H1 (cell line): ENCODE results near the gene CCNK. TPM values are rescaled to one million over a fixed set of nuclear protein-coding genes. Genes with fewer than 3 reads are reported as not detected.

Experiments used
- EZH2 ChIP-seq: fragments of 200-600 bp; sonication (generic); IDR thresholded peaks from 2 replicates; pipeline ENCODE4 v1.7.1; 2012; ENCODE audit warnings: low read depth, mild to moderate bottlenecking, moderate library complexity, low read length, inconsistent platforms; ENCODE audit not compliant: severe bottlenecking
- GABPA ChIP-seq: IDR thresholded peaks from 2 replicates; pipeline ENCODE4 v1.6.1; 2011; ENCODE audit warnings: mild to moderate bottlenecking, low read length, moderate library complexity, borderline replicate concordance; ENCODE audit not compliant: insufficient read depth
- GTF2F1 ChIP-seq: IDR thresholded peaks from 2 replicates; pipeline ENCODE4 v1.6.1; 2012; ENCODE audit warnings: low read depth, low read length, improper control_type of control experiment, borderline replicate concordance
- polyA plus RNA-seq, 7 experiments: library from polyadenylated mRNA; depleted of rRNA in 3 of 7; stranded (reverse) in 5 of 7; unstranded in 2 of 7; fragments of >200 nt in 5 of 7; fragments of 200-250 nt in 2 of 7; gene quantifications; 1 replicate in 5 of 7; 2 replicates in 1 of 7; 4 replicates in 1 of 7; pipeline versions ENCODE4 v1.2.1 to v1.2.3, GENCODE V29; 2011 to 2013; ENCODE audit warnings: missing spikeins in 2 of 7, mixed read lengths in 2 of 7
- total RNA-seq: library from RNA; stranded (reverse); fragmentation: NEBNext Ultra II Directional; extraction: Animal tissue kit (Norgen Biotek cat#: 25700); gene quantifications from 2 replicates; pipeline ENCODE4 v1.2.1, GENCODE V29; 2021
- TF ChIP-seq, protein P1 (sequence below): fragments of 300-600 bp; sonication (generic); IDR thresholded peaks from 2 replicates; pipeline ENCODE4 v1.7.1; 2012; ENCODE audit warnings: low read length, moderate library complexity, mild to moderate bottlenecking, inconsistent platforms; ENCODE audit not compliant: insufficient replicate concordance
- TF ChIP-seq, protein P2 (sequence below): IDR thresholded peaks from 2 replicates; pipeline ENCODE4 v1.6.1; 2012; ENCODE audit warnings: inconsistent platforms
- TF ChIP-seq, protein P3 (sequence below): IDR thresholded peaks from 2 replicates; pipeline ENCODE4 v1.6.1; 2012; ENCODE audit warnings: inconsistent platforms

The CCNK gene
- total and polyA plus RNA-seq, 2 of the 8 experiments (the other 6 are each of a cell fraction or from before 2014, with no cell fraction given): 10.7 to 82.7 TPM

DNA sequence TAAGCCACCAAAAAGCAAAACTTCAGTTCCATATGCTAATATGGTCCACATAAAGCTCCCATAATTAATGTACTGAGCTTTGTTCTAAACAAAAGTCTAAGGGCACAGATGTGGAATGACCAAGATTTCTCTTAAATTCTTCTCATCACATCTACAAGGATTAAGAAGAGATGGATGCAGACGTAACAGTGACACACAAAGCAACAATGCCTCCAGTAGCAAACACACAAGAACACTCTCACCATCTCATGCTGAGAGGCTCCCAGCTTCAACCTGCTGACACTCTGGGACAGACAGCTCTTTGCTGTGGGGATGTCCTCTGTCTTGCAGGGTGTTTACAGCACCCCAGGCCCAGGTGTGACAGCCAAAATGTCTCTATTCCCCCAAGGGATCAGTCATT is 48.7 kb upstream of the CCNK start (continued):
- TF ChIP-seq, protein P1, sequence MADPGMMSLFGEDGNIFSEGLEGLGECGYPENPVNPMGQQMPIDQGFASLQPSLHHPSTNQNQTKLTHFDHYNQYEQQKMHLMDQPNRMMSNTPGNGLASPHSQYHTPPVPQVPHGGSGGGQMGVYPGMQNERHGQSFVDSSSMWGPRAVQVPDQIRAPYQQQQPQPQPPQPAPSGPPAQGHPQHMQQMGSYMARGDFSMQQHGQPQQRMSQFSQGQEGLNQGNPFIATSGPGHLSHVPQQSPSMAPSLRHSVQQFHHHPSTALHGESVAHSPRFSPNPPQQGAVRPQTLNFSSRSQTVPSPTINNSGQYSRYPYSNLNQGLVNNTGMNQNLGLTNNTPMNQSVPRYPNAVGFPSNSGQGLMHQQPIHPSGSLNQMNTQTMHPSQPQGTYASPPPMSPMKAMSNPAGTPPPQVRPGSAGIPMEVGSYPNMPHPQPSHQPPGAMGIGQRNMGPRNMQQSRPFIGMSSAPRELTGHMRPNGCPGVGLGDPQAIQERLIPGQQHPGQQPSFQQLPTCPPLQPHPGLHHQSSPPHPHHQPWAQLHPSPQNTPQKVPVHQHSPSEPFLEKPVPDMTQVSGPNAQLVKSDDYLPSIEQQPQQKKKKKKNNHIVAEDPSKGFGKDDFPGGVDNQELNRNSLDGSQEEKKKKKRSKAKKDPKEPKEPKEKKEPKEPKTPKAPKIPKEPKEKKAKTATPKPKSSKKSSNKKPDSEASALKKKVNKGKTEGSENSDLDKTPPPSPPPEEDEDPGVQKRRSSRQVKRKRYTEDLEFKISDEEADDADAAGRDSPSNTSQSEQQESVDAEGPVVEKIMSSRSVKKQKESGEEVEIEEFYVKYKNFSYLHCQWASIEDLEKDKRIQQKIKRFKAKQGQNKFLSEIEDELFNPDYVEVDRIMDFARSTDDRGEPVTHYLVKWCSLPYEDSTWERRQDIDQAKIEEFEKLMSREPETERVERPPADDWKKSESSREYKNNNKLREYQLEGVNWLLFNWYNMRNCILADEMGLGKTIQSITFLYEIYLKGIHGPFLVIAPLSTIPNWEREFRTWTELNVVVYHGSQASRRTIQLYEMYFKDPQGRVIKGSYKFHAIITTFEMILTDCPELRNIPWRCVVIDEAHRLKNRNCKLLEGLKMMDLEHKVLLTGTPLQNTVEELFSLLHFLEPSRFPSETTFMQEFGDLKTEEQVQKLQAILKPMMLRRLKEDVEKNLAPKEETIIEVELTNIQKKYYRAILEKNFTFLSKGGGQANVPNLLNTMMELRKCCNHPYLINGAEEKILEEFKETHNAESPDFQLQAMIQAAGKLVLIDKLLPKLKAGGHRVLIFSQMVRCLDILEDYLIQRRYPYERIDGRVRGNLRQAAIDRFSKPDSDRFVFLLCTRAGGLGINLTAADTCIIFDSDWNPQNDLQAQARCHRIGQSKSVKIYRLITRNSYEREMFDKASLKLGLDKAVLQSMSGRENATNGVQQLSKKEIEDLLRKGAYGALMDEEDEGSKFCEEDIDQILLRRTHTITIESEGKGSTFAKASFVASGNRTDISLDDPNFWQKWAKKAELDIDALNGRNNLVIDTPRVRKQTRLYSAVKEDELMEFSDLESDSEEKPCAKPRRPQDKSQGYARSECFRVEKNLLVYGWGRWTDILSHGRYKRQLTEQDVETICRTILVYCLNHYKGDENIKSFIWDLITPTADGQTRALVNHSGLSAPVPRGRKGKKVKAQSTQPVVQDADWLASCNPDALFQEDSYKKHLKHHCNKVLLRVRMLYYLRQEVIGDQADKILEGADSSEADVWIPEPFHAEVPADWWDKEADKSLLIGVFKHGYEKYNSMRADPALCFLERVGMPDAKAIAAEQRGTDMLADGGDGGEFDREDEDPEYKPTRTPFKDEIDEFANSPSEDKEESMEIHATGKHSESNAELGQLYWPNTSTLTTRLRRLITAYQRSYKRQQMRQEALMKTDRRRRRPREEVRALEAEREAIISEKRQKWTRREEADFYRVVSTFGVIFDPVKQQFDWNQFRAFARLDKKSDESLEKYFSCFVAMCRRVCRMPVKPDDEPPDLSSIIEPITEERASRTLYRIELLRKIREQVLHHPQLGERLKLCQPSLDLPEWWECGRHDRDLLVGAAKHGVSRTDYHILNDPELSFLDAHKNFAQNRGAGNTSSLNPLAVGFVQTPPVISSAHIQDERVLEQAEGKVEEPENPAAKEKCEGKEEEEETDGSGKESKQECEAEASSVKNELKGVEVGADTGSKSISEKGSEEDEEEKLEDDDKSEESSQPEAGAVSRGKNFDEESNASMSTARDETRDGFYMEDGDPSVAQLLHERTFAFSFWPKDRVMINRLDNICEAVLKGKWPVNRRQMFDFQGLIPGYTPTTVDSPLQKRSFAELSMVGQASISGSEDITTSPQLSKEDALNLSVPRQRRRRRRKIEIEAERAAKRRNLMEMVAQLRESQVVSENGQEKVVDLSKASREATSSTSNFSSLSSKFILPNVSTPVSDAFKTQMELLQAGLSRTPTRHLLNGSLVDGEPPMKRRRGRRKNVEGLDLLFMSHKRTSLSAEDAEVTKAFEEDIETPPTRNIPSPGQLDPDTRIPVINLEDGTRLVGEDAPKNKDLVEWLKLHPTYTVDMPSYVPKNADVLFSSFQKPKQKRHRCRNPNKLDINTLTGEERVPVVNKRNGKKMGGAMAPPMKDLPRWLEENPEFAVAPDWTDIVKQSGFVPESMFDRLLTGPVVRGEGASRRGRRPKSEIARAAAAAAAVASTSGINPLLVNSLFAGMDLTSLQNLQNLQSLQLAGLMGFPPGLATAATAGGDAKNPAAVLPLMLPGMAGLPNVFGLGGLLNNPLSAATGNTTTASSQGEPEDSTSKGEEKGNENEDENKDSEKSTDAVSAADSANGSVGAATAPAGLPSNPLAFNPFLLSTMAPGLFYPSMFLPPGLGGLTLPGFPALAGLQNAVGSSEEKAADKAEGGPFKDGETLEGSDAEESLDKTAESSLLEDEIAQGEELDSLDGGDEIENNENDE: no peak
- TF ChIP-seq, protein P2, sequence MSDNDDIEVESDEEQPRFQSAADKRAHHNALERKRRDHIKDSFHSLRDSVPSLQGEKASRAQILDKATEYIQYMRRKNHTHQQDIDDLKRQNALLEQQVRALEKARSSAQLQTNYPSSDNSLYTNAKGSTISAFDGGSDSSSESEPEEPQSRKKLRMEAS: no peak
- TF ChIP-seq GTF2F1 (no peak), EZH2 (no peak), GABPA (no peak)
- TF ChIP-seq, protein P3, sequence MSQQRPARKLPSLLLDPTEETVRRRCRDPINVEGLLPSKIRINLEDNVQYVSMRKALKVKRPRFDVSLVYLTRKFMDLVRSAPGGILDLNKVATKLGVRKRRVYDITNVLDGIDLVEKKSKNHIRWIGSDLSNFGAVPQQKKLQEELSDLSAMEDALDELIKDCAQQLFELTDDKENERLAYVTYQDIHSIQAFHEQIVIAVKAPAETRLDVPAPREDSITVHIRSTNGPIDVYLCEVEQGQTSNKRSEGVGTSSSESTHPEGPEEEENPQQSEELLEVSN: no peak
